ENCODE measurements around the gene ISOC2. TPM values are rescaled to one million over a fixed set of nuclear protein-coding genes. Genes with fewer than 3 reads are reported as not detected.

ISOC2 gene
- total and polyA plus RNA-seq, 8 donors: 19.8 to 348 (median 70.7) TPM

- 77 to 80% (median 78%) methylated on average over 12 to 14 of the region's 14 CpGs for WGBS, 5 donors
- intact Hi-C loops (cut with DNase I; ENCODE audit: low total_unique reads): no loop called here
- Histone ChIP-seq H3K27ac (no peak overlapping the region), H3K4me1 (peaks cover 27 to 31% (median 28%) of the 10 kb centered on the region in 4 donors), H3K27me3 (peaks cover 16 to 33% (median 26%) of the 10 kb centered on the region in 3 donors), H3K36me3 (peaks cover 0 to 34% (median 25%) of the 10 kb centered on the region in 4 donors), H3K4me3 (no peak overlapping the region), H3K9me3 (no peaks in the 10 kb centered on the region)
- DNase-seq: peak in 1 of 2 donors; percentile 61
- TF ChIP-seq EP300 (IDR thresholded peaks at IDR 0.05): no peak
- no peak for TF ChIP-seq POLR2AphosphoS5 (IDR thresholded peaks at IDR 0.05)
- no peak for TF ChIP-seq POLR2A (IDR thresholded peaks at IDR 0.05)
- TF ChIP-seq, protein P1, sequence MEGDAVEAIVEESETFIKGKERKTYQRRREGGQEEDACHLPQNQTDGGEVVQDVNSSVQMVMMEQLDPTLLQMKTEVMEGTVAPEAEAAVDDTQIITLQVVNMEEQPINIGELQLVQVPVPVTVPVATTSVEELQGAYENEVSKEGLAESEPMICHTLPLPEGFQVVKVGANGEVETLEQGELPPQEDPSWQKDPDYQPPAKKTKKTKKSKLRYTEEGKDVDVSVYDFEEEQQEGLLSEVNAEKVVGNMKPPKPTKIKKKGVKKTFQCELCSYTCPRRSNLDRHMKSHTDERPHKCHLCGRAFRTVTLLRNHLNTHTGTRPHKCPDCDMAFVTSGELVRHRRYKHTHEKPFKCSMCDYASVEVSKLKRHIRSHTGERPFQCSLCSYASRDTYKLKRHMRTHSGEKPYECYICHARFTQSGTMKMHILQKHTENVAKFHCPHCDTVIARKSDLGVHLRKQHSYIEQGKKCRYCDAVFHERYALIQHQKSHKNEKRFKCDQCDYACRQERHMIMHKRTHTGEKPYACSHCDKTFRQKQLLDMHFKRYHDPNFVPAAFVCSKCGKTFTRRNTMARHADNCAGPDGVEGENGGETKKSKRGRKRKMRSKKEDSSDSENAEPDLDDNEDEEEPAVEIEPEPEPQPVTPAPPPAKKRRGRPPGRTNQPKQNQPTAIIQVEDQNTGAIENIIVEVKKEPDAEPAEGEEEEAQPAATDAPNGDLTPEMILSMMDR (IDR thresholded peaks at IDR 0.05): peak in 4 of 7 experiments; percentile 13 to 51 (median 32)
Measured at GRCh38 chr19:55454787-55455243, 6.6 kb downstream of the ISOC2 start.

- DNase-seq: no peak
- no peak overlapping the region for H3K27ac ChIP-seq
- 86 to 92% (median 88%) methylated on average over 8 to 12 of the region's 12 CpGs for WGBS, 5 donors
- H3K4me1 ChIP-seq: peaks cover 22 to 24% (median 22%) of the 10 kb centered on the region in 4 donors
- TF ChIP-seq POLR2AphosphoS5 (IDR thresholded peaks at IDR 0.05) (no peak), EP300 (IDR thresholded peaks at IDR 0.05) (no peak), POLR2A (IDR thresholded peaks at IDR 0.05) (no peak)
- TF ChIP-seq, protein P1 (IDR thresholded peaks at IDR 0.05): no peak
- peaks cover 0 to 34% (median 25%) of the 10 kb centered on the region in 4 donors for H3K36me3 ChIP-seq
- peaks cover 18 to 43% (median 34%) of the 10 kb centered on the region in 3 donors for H3K27me3 ChIP-seq
- H3K4me3 ChIP-seq: no peak overlapping the region
- H3K9me3 ChIP-seq: no peaks in the 10 kb centered on the region
- intact Hi-C loops (cut with DNase I; ENCODE audit: low total_unique reads): no loop called here
Measured at GRCh38 chr19:55453511-55454260, 7.8 kb downstream of the ISOC2 start.

DNA sequence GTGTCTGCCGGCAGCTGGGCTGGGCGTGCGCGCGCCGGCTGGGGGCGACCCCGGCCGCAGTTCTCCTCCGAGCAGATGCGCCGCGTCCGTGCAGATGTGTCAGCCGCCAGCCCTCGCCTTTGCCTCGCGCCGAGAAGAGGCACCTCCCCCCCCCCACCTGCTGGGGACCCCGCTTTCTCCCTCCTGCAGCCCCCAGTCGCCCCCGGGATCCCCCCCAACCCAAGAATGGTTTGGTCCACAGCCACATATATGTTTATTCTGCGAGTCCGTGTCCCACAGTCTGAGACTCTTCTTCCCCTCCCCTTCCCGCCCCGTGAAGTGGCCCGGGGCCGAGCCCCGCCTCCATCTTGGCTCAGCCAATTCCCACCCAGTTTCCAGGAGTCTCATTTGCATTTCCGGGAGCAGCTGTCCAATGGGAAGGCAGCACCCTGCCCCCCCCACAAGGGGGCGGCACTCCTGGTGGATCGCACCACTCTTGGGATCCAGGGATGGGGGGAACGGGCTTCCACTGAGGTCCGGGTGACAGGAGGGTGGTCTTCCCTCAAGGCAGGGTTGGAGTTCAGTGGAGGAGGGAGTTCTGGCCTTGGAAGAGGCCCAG is 8.6 kb downstream of the ISOC2 start:
- H3K9me3 ChIP-seq: no peaks in the 10 kb centered on the region
- intact Hi-C loops (cut with DNase I; ENCODE audit: low total_unique reads): no loop called here
- DNase-seq: peak; percentile 49 to 94
- no peak overlapping the region for H3K27ac ChIP-seq
- peak overlapping the region in 2 of 4 donors; percentile 21 to 35 for H3K4me3 ChIP-seq
- H3K27me3 ChIP-seq: peaks cover 18 to 44% (median 34%) of the 10 kb centered on the region in 3 donors
- 15 to 29% (median 20%) methylated on average over 19 to 34 of the region's 34 CpGs for WGBS, 5 donors
- peaks cover 22 to 24% (median 22%) of the 10 kb centered on the region in 4 donors for H3K4me1 ChIP-seq
- peaks cover 0 to 34% (median 25%) of the 10 kb centered on the region in 4 donors for H3K36me3 ChIP-seq
- no peak for TF ChIP-seq EP300 (IDR thresholded peaks at IDR 0.05)
- TF ChIP-seq, protein P1 (IDR thresholded peaks at IDR 0.05): peak in 1 of 7 experiments; percentile 10

- peak in 1 of 2 donors; percentile 72 for DNase-seq
- Histone ChIP-seq H3K27ac (no peak overlapping the region), H3K27me3 (peaks cover 18 to 51% (median 34%) of the 10 kb centered on the region in 3 donors), H3K4me3 (peak overlapping the region in 3 of 4 donors; percentile 21 to 35 (median 22)), H3K4me1 (peaks cover 22 to 24% (median 22%) of the 10 kb centered on the region in 4 donors), H3K9me3 (no peaks in the 10 kb centered on the region), H3K36me3 (peaks cover 0 to 34% (median 25%) of the 10 kb centered on the region in 4 donors)
- intact Hi-C loops (cut with DNase I; ENCODE audit: low total_unique reads): no loop called here
- TF ChIP-seq POLR2A (IDR thresholded peaks at IDR 0.05) (no peak), EP300 (IDR thresholded peaks at IDR 0.05) (no peak), POLR2AphosphoS5 (IDR thresholded peaks at IDR 0.05) (no peak)
- TF ChIP-seq, protein P1 (IDR thresholded peaks at IDR 0.05): no peak
- WGBS, 5 donors: 3 to 6% (median 5%) methylated on average over 35 to 57 of the region's 57 CpGs
Measured at GRCh38 chr19:55451965-55452748, 9.3 kb downstream of the ISOC2 start.
